OCI-LY7 (cell line): ENCODE data around the gene SNX13. TPM values are rescaled to one million over a fixed set of nuclear protein-coding genes. Genes with fewer than 3 reads are reported as not detected.
"Not testable (repeated sequence)": the region's sequence is repeated elsewhere in the genome, so short reads cannot be mapped to it uniquely, and the experiment has no call there.

Source experiments
- BruUV-seq: library from RNA; stranded (reverse); fragments of 400-500 nt; replicated peaks from 2 replicates; lab custom pipeline; 2021; lab: Mats Ljungman, UMichigan
- CTCF ChIA-PET: fragments of 300-600 bp; sonication (Branson Sonifier 250); formaldehyde crosslinking; loops from one replicate; lab custom pipeline; 2022; ENCODE audit warnings: antibody characterized with exemption; ENCODE audit not compliant: unreplicated experiment; lab: Charles Lee
- POLR2A ChIA-PET: fragments of 300-600 bp; sonication (Branson Sonifier 250); formaldehyde crosslinking; loops from one replicate; lab custom pipeline; 2022; ENCODE audit warnings: antibody characterized with exemption; lab: Charles Lee
- DNase-seq: peaks from one replicate; pipeline ENCODE4 v3.0.0-alpha.2; 2015; ENCODE audit warnings: low spot score
- H2AFZ ChIP-seq: fragments of 200-600 bp; sonication (generic), shearing (Covaris generic); 2 replicates; pipeline ENCODE4 v1.6.1; 2014; ENCODE audit warnings: mild to moderate bottlenecking, antibody characterized with exemption, low read length, moderate library complexity
- H3K27ac ChIP-seq: fragments of 200-600 bp; sonication (generic); 2 replicates; pipeline ENCODE4 v1.5.1; 2014; ENCODE audit warnings: mixed run types, low read depth, mild to moderate bottlenecking, moderate library complexity, low read length, inconsistent platforms; ENCODE audit not compliant: poor library complexity, severe bottlenecking
- H3K36me3 ChIP-seq: fragments of 200-600 bp; sonication (generic); 2 replicates; pipeline ENCODE4 v1.6.1; 2014; ENCODE audit warnings: mild to moderate bottlenecking, antibody characterized with exemption, low read length, moderate library complexity, mixed read lengths; ENCODE audit not compliant: insufficient read depth
- H3K4me1 ChIP-seq: fragments of 200-600 bp; sonication (generic); 2 replicates; pipeline ENCODE4 v1.5.1; 2014; ENCODE audit warnings: mild to moderate bottlenecking, low read length; ENCODE audit not compliant: insufficient read depth, poor library complexity, severe bottlenecking
- H3K4me2 ChIP-seq: fragments of 200-600 bp; sonication (generic); 2 replicates; pipeline ENCODE4 v1.6.1; 2014; ENCODE audit warnings: mild to moderate bottlenecking, low read length
- H3K4me3 ChIP-seq: fragments of 200-600 bp; sonication (generic); 2 replicates; pipeline ENCODE4 v1.5.1; 2014; ENCODE audit warnings: mild to moderate bottlenecking, low read depth, low read length; ENCODE audit not compliant: poor library complexity, severe bottlenecking
- H3K79me2 ChIP-seq: fragments of 200-600 bp; sonication (generic); 2 replicates; pipeline ENCODE4 v1.6.1; 2016; ENCODE audit warnings: low read depth, mild to moderate bottlenecking, low read length, moderate library complexity, mixed read lengths; ENCODE audit not compliant: insufficient read depth
- H3K9me2 ChIP-seq: fragments of 200-600 bp; sonication (generic); 2 replicates; pipeline ENCODE4 v1.6.1; 2016; ENCODE audit warnings: mild to moderate bottlenecking, low read length, mixed read lengths; ENCODE audit not compliant: insufficient read depth
- H3K9me3 ChIP-seq: fragments of 200-600 bp; sonication (generic); 2 replicates; pipeline ENCODE4 v1.6.1; 2014; ENCODE audit warnings: mild to moderate bottlenecking, mixed run types, low read length, mixed read lengths
- H4K20me1 ChIP-seq: fragments of 200-600 bp; sonication (generic); 2 replicates; pipeline ENCODE4 v1.6.1; 2014; ENCODE audit warnings: mild to moderate bottlenecking, antibody characterized with exemption, low read length, moderate library complexity, mixed read lengths; ENCODE audit not compliant: insufficient read depth
- EZH2phosphoT487 ChIP-seq: fragments of 200-600 bp; sonication (generic); IDR thresholded peaks from 2 replicates; pipeline ENCODE4 v1.6.1; 2018; ENCODE audit warnings: low read depth, borderline replicate concordance, mild to moderate bottlenecking, mixed run types, antibody characterized with exemption, low read length, moderate library complexity, mixed read lengths
- intact Hi-C: fragments of 100-400 bp; cut with micrococcal nuclease; formaldehyde crosslinking; loops from one replicate; pipeline ENCODE4 v1.10.0; 2022; ENCODE audit not compliant: unreplicated experiment
- total RNA-seq, 2 experiments: library from RNA; depleted of rRNA in 1 of 2; stranded (reverse); fragments of >200 nt in 1 of 2; shearing (Covaris generic) in 1 of 2; gene quantifications; 2 replicates each; pipeline ENCODE4 v1.2.3, GENCODE V29; 2014 to 2022
- TF ChIP-seq, protein P1 (sequence below): fragments of 200-600 bp; sonication (generic); conservative IDR thresholded peaks from 2 replicates; pipeline ENCODE4 v1.5.1; 2014; ENCODE audit warnings: mild to moderate bottlenecking, antibody characterized with exemption, low read length, moderate library complexity, mixed read lengths

The SNX13 gene
- total RNA-seq, 2 experiments from 2014 or later = 20.0 to 32.6 TPM

DNA sequence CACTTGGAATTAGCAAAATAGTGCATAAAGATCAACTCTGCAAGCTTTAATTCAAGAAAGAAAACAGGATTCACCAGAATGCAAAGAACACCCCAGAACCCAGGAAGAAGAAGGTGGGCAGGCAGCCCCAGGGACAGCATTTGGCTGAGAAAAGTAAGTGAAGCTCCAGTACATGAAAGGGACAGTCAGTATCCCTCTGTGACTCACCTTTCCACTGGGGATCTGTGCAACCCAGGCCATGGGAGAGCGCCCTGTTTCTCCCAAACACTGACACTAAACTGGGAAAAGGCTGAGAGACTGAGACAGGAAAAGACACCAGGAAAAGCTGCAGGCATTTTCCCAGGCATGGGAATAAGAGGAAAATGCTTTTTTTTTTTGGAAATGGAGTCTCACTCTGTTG, 28.2 kb downstream of the SNX13 start:
- intact Hi-C loops = no loop called here
- 0 out of 2 replicates have a peak, but pooled peaks cover 8% of the 10 kb centered on the region for H4K20me1 ChIP-seq
- no peak overlapping the region for H3K4me2 ChIP-seq
- DNase-seq = no peak
- peaks cover 11% of the 10 kb centered on the region for H3K4me1 ChIP-seq
- POLR2A ChIA-PET = interaction anchor here (0.7 kb wide), 1 partner anchor 57 kb away, joined by 3 read pairs; no protein-coding TSS in a partner anchor
- CTCF ChIA-PET = no interaction called here
- H2AFZ ChIP-seq = no peak overlapping the region
- H3K79me2 ChIP-seq = peaks cover 44% of the 10 kb centered on the region; the same call in 1 of the 2 replicates
- BruUV-seq = no TSS peak
- TF ChIP-seq EZH2phosphoT487 = no peak
- TF ChIP-seq, protein P1, sequence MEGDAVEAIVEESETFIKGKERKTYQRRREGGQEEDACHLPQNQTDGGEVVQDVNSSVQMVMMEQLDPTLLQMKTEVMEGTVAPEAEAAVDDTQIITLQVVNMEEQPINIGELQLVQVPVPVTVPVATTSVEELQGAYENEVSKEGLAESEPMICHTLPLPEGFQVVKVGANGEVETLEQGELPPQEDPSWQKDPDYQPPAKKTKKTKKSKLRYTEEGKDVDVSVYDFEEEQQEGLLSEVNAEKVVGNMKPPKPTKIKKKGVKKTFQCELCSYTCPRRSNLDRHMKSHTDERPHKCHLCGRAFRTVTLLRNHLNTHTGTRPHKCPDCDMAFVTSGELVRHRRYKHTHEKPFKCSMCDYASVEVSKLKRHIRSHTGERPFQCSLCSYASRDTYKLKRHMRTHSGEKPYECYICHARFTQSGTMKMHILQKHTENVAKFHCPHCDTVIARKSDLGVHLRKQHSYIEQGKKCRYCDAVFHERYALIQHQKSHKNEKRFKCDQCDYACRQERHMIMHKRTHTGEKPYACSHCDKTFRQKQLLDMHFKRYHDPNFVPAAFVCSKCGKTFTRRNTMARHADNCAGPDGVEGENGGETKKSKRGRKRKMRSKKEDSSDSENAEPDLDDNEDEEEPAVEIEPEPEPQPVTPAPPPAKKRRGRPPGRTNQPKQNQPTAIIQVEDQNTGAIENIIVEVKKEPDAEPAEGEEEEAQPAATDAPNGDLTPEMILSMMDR = no peak
- peaks cover 11% of the 10 kb centered on the region for H3K9me3 ChIP-seq
- H3K27ac ChIP-seq = no peak overlapping the region
- no peaks in the 10 kb centered on the region for H3K9me2 ChIP-seq
- H3K4me3 ChIP-seq = no peak overlapping the region
- no peaks in the 10 kb centered on the region for H3K36me3 ChIP-seq

DNA sequence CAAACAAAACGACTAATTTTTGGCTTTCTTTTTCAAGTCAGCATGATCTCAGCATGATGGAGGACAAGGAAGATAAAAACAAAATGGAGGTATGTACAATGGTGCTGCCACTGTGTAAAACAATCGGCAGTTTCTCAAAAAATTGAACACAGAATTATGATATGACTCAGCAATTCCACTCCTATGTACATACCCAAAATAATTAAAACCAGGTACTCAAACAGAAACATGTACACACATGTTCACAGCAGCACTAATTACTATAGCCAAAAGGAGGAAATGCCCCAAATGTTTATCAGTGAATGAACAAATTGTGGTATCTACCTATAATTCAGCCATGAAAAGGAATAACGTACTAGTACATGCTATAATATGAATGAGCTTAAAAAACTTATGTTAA, 29.9 kb downstream of the SNX13 start:
- no peak overlapping the region for H2AFZ ChIP-seq
- ChIA-PET POLR2A (no interaction called here), CTCF (no interaction called here)
- no TSS peak for BruUV-seq
- H3K27ac ChIP-seq = no peak overlapping the region
- H3K9me2 ChIP-seq = no peaks in the 10 kb centered on the region
- H3K4me2 ChIP-seq = no peak overlapping the region
- TF ChIP-seq, protein P1 = no peak
- TF ChIP-seq EZH2phosphoT487 = no peak
- 0 out of 2 replicates have a peak, but pooled peaks cover 8% of the 10 kb centered on the region for H4K20me1 ChIP-seq
- H3K36me3 ChIP-seq = no peaks in the 10 kb centered on the region
- peaks cover 11% of the 10 kb centered on the region for H3K4me1 ChIP-seq
- H3K4me3 ChIP-seq = no peak overlapping the region
- DNase-seq = no peak
- H3K9me3 ChIP-seq = peaks cover 4% of the 10 kb centered on the region
- intact Hi-C loops = no loop called here
- peaks cover 34% of the 10 kb centered on the region; the same call in 1 of the 2 replicates for H3K79me2 ChIP-seq

DNA sequence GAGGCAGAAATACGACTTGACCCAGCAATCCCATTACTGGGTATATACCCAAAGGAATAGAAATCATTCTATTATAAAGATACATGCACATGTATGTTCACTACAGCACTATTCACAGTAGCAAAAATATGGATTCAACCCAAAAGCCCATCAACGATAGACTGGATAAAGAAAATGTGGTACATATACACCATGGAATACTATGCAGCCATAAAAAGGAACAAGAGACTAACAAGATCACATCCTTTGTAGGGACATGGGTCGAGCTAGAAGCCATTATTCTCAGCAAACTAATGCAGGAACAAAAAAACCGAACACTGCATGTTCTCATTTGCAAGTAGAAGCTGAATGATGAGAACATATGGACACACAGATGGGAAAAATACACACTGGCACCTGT, 31.0 kb downstream of the SNX13 start:
- intact Hi-C loops, H3K36me3 ChIP-seq, H4K20me1 ChIP-seq, DNase-seq, H3K4me3 ChIP-seq, CTCF ChIA-PET, BruUV-seq, H3K4me2 ChIP-seq, H2AFZ ChIP-seq, H3K27ac ChIP-seq, H3K9me3 ChIP-seq, H3K9me2 ChIP-seq: not testable (repeated sequence)
- peaks cover 27% of the 10 kb centered on the region; the same call in 1 of the 2 replicates for H3K79me2 ChIP-seq
- POLR2A ChIA-PET = interaction anchor here (0.5 to 1.8 kb wide), 4 partner anchors 17 to 31 kb away, joined by 3 to 4 read pairs (median 3); no protein-coding TSS in a partner anchor
- H3K4me1 ChIP-seq = peaks cover 11% of the 10 kb centered on the region
